Muscle layer of duodenum (tissue), 2 donors: ENCODE measurements around the gene STEAP2.
"Not testable (repeated sequence)": the region's sequence is repeated elsewhere in the genome, so short reads cannot be mapped to it uniquely, and the experiment has no call there.

Source experiments
- H3K27ac ChIP-seq: one replicate; pipeline ENCODE4 v1.7.0; 2013; ENCODE audit warnings: mild to moderate bottlenecking, low read length
- H3K27me3 ChIP-seq: one replicate; pipeline ENCODE4 v1.7.0; 2013; ENCODE audit warnings: low read depth, mild to moderate bottlenecking, control low read depth, low read length
- H3K36me3 ChIP-seq, 2 donors: one replicate each; pipeline ENCODE4 v1.7.0; 2013; ENCODE audit warnings: low read length in 2 of 2, control low read depth in 1 of 2, mild to moderate bottlenecking in 1 of 2; ENCODE audit not compliant: insufficient read depth in 2 of 2, control insufficient read depth in 1 of 2
- H3K4me1 ChIP-seq, 2 donors: one replicate each; pipeline ENCODE4 v1.7.0; 2013; ENCODE audit warnings: low read length in 2 of 2, mild to moderate bottlenecking in 2 of 2, control low read depth in 1 of 2, moderate library complexity in 1 of 2; ENCODE audit not compliant: insufficient read depth in 2 of 2, control insufficient read depth in 1 of 2
- H3K4me3 ChIP-seq, 2 donors: one replicate each; pipeline ENCODE4 v1.7.0; 2013; ENCODE audit warnings: low read length in 2 of 2, low read depth in 1 of 2, mild to moderate bottlenecking in 1 of 2
- H3K9me3 ChIP-seq, 2 donors: one replicate each; pipeline ENCODE4 v1.7.0; 2013; ENCODE audit warnings: low read length in 2 of 2, control low read depth in 1 of 2, mild to moderate bottlenecking in 1 of 2; ENCODE audit not compliant: control insufficient read depth in 1 of 2
- donor health status: healthy.

STEAP2 gene

DNA sequence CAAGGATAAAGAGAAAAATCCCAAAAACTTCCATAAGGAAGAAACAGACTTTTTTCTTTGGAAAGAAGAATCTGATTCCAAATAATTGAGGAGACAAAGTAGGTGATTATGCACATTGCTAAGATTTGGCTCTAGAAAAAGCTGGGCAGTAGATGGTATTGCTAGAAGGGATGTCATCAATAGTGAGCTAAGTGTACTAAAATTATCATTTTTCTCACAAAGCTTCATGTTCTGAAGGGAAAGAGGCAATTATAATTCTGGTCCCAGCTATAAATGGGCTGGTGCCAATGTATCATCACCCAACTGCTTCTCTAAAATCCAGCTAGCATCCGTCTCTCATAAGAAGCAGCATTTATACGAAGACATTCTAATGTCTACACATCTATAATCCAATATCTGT lies 33.4 kb upstream of the STEAP2 start:
- Histone ChIP-seq H3K4me3 (no peak overlapping the region), H3K4me1 (no peaks in the 10 kb centered on the region), H3K27me3 (no peaks in the 10 kb centered on the region), H3K9me3 (no peaks in the 10 kb centered on the region), H3K27ac (no peak overlapping the region), H3K36me3 (no peaks in the 10 kb centered on the region)

- H3K27me3 ChIP-seq: no peaks in the 10 kb centered on the region
- no peak overlapping the region for H3K27ac ChIP-seq
- no peak overlapping the region for H3K4me3 ChIP-seq
- H3K36me3 ChIP-seq: no peaks in the 10 kb centered on the region
- no peaks in the 10 kb centered on the region for H3K9me3 ChIP-seq
- H3K4me1 ChIP-seq: no peaks in the 10 kb centered on the region
These were observed 32.8 kb upstream of the STEAP2 start for GRCh38 chr7:90178679-90179278.

DNA sequence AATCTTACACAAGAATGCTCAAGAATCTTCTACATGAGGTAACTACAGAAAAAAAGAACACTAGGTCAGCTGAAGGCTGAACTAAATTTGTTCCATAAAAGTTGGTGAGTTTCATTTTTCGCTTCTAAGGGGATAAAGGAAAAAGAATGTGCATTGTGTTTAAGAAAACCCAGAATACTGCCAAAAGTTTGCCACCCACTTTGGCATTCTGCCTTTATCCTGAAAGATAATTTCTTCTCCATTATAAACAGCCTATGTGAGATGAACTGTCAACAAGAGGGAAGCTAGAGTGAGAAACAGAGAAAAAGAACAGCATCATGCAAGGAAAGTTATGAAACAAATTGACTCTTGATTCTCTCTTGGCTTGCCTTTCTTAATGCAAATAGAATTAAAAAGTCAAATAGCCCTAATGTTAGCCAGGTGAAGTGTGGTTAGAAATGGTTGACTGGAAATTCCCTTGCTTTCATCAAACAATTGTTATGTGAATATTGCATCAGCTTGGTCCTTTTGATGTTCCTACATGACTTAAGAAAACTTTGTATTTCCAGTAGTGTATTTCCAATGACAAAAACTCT lies 31.4 kb upstream of the STEAP2 start:
- Histone ChIP-seq H3K9me3 (no peaks in the 10 kb centered on the region), H3K4me3 (no peak overlapping the region), H3K27ac (no peak overlapping the region), H3K27me3 (no peaks in the 10 kb centered on the region), H3K36me3 (no peaks in the 10 kb centered on the region), H3K4me1 (no peaks in the 10 kb centered on the region)

GRCh38 chr7:90180649-90181048 lies 30.9 kb upstream of the STEAP2 start:
- H3K4me3 ChIP-seq: no peak overlapping the region
- H3K9me3 ChIP-seq: no peaks in the 10 kb centered on the region
- no peak overlapping the region for H3K27ac ChIP-seq
- no peaks in the 10 kb centered on the region for H3K27me3 ChIP-seq
- H3K4me1 ChIP-seq: no peaks in the 10 kb centered on the region
- H3K36me3 ChIP-seq: no peaks in the 10 kb centered on the region

GRCh38 chr7:90181485-90181884 lies 30.1 kb upstream of the STEAP2 start:
- Histone ChIP-seq H3K27me3 (no peaks in the 10 kb centered on the region), H3K36me3 (no peaks in the 10 kb centered on the region), H3K4me1 (no peaks in the 10 kb centered on the region), H3K4me3 (no peak overlapping the region), H3K9me3 (no peaks in the 10 kb centered on the region), H3K27ac (no peak overlapping the region)

DNA sequence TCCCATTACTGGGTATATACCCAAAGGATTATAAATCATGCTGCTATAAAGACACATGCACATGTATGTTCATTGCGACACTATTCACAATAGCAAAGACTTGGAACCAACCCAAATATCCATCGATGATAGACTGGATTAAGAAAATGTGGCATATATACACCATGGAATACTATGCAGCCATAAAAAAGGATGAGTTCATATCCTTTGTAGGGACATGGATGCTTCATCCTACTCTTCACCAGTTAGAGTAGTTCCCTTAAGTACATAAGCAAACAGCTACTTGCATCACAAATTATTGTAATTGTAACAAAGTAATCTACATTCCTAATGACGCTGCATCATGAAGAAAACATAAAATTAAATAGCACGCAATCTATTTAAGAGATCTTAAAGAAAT lies 25.2 kb upstream of the STEAP2 start:
- H3K36me3 ChIP-seq, H3K9me3 ChIP-seq, H3K4me1 ChIP-seq, H3K27ac ChIP-seq, H3K4me3 ChIP-seq, H3K27me3 ChIP-seq: not testable (repeated sequence)

- H3K27ac ChIP-seq: no peak overlapping the region
- no peaks in the 10 kb centered on the region for H3K27me3 ChIP-seq
- H3K4me1 ChIP-seq: no peaks in the 10 kb centered on the region
- H3K9me3 ChIP-seq: peaks cover 0 to 4% of the 10 kb centered on the region in 2 donors
- H3K36me3 ChIP-seq: no peaks in the 10 kb centered on the region
- no peak overlapping the region for H3K4me3 ChIP-seq
These were observed 24.0 kb upstream of the STEAP2 start for GRCh38 chr7:90187507-90188050.

DNA sequence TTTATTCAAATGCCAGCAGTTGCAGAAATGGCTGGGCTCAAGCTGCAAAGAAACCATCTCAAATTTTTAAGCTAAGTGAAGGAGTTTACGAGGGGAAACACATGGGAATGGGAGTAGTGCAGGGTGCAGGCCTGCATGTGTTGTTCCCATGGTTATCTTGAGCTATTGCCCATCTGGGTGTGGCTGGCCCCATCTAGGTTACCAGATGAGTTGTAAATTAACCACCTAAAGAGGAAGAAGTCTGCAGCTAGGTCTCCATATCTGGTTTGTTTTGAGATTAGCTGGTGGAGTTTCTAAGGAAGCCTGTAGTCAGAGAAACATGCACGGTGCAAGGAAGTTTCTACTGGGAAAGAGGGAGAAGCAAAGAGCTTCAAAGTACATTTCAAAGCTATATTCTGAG lies 23.3 kb upstream of the STEAP2 start:
- Histone ChIP-seq H3K36me3 (no peaks in the 10 kb centered on the region), H3K27me3 (no peaks in the 10 kb centered on the region), H3K9me3 (peaks cover 0 to 4% of the 10 kb centered on the region in 2 donors), H3K27ac (no peak overlapping the region), H3K4me3 (no peak overlapping the region), H3K4me1 (no peaks in the 10 kb centered on the region)

GRCh38 chr7:90190995-90191394 lies 20.5 kb upstream of the STEAP2 start:
- Histone ChIP-seq H3K27me3 (no peaks in the 10 kb centered on the region), H3K36me3 (no peaks in the 10 kb centered on the region), H3K4me1 (no peaks in the 10 kb centered on the region), H3K9me3 (peaks cover 0 to 4% of the 10 kb centered on the region in 2 donors), H3K27ac (no peak overlapping the region), H3K4me3 (no peak overlapping the region)

GRCh38 chr7:90191648-90192047 lies 19.9 kb upstream of the STEAP2 start:
- no peaks in the 10 kb centered on the region for H3K36me3 ChIP-seq
- H3K27me3 ChIP-seq: no peaks in the 10 kb centered on the region
- H3K27ac ChIP-seq: no peak overlapping the region
- H3K4me1 ChIP-seq: no peaks in the 10 kb centered on the region
- H3K4me3 ChIP-seq: no peak overlapping the region
- peaks cover 0 to 4% of the 10 kb centered on the region in 2 donors for H3K9me3 ChIP-seq

- Histone ChIP-seq H3K27ac (no peak overlapping the region), H3K36me3 (no peaks in the 10 kb centered on the region), H3K27me3 (no peaks in the 10 kb centered on the region), H3K4me3 (no peak overlapping the region), H3K4me1 (no peaks in the 10 kb centered on the region), H3K9me3 (peaks cover 0 to 4% of the 10 kb centered on the region in 2 donors)
These were observed 18.4 kb upstream of the STEAP2 start for GRCh38 chr7:90192876-90193750.
